Cardiac fibroblast (primary cell): ENCODE measurements around the gene SPTBN4.
"Not testable (repeated sequence)": the region's sequence is repeated elsewhere in the genome, so short reads cannot be mapped to it uniquely, and the experiment has no call there.

ENCODE experiments used
- DNase-seq, 2 donors: peaks; one replicate each; pipeline versions ENCODE4 v3.0.0 to v3.0.0-alpha.2; 2010; ENCODE audit warnings: low read depth in 2 of 2
- H3K4me3 ChIP-seq, 2 donors: replicated peaks in 1 of 2; 1 replicate in 1 of 2; 2 replicates in 1 of 2; pipeline ENCODE4 v1.5.1; 2011; ENCODE audit warnings: low read depth in 2 of 2, low read length in 2 of 2, mild to moderate bottlenecking in 2 of 2, moderate library complexity in 1 of 2
- TF ChIP-seq, protein P1 (sequence below): IDR thresholded peaks from one replicate; pipeline ENCODE4 v1.5.1; 2011; ENCODE audit warnings: low read depth, mild to moderate bottlenecking, low read length, inconsistent platforms

The SPTBN4 gene

DNA sequence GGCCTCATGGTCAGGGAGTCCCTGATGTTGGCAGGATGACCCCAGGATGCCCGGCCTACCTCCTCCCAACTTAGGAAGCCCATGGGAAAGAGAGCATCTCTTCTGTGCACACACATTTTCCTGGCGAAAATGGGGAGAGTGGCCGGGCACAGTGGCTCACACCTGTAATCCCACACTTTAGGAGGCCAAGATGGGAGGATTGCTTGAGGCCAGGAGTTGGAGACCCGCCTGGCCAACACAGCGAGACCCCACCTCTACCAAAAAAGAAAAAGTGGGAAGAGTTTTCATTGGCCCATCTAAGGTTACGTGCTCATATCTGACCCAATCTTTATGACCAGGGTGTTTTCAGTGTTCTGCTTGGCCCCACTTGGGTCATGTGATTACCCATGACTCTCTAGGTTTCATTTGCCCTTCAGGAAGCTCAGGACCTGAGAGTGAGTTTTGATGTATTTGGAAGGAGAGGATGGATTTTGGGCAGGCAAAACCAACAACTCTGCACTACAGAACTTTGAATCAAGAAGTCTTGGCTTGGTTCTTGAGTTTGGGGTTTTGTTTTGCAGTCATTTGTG is 76.3 kb downstream of the SPTBN4 start:
- H3K4me3 ChIP-seq: no peak overlapping the region
- no peak for DNase-seq
- TF ChIP-seq, protein P1, sequence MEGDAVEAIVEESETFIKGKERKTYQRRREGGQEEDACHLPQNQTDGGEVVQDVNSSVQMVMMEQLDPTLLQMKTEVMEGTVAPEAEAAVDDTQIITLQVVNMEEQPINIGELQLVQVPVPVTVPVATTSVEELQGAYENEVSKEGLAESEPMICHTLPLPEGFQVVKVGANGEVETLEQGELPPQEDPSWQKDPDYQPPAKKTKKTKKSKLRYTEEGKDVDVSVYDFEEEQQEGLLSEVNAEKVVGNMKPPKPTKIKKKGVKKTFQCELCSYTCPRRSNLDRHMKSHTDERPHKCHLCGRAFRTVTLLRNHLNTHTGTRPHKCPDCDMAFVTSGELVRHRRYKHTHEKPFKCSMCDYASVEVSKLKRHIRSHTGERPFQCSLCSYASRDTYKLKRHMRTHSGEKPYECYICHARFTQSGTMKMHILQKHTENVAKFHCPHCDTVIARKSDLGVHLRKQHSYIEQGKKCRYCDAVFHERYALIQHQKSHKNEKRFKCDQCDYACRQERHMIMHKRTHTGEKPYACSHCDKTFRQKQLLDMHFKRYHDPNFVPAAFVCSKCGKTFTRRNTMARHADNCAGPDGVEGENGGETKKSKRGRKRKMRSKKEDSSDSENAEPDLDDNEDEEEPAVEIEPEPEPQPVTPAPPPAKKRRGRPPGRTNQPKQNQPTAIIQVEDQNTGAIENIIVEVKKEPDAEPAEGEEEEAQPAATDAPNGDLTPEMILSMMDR: no peak

DNA sequence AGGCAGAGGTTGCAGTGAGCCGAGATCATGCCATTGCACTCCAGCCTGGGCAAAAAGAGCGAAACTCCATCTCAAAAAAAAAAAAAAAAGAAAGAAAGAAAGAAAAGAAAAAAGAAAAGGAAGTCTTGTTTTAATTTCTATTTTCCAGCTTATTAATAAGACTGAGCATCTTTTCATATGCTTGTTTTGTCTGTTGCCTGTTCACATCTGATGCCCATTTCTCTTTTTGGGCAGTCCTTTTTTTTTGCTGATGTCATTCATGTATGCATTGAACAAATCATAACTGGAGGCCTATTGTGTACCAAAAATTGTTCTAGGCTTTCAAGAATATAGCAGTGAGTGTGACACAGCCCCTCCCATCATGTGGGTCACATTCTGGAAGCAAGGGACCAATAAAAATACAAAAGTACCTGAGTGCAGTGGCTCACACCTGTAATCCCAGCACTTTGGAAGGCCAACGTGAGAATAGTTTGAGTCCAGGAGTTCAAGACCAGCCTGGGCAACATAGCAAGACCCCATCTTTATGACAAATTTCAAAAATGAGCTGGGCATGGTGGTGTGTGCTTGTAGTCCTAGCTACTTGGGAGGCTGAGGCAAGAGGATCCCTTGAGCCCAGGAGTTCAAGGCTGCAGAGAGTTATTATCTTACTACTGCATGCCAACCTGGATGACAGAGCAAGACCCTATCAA is 79.5 kb downstream of the SPTBN4 start:
- H3K4me3 ChIP-seq, DNase-seq: not testable (repeated sequence)

DNA sequence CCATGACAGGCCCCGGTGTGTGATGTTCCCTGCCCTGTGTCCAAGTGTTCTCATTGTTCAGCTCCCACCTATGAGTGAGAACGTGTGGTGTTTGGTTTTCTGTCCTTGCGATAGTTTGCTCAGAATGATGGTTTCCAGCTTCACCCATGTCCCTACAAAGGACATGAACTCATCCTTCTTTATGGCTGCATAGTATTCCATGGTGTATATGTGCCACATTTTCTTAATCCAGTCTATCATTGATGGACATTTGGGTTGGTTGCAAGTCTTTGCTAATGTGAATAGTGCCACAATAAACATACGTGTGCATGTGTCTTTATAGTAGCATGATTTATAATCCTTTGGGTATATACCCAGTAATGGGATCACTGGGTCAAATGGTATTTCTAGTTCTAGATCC is 80.4 kb downstream of the SPTBN4 start:
- not testable (repeated sequence) for DNase-seq

DNA sequence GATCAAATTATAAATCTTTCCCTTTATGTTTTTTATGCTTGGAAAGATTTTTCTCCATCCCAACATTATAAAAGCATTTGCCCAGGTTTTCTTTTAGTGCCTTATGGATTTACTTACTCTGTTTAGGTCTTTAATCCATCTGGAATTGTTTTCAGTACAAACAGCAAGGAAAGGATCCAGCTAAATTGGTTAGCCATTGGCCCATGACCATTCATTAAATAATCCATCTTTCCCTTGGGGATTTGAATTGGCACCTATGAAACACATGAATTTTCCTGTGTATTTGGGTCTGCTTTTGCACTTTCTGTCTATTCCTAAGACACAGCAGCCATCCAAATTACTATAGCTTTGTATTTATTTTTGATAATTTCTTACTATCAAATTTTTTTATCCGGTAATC is 81.0 kb downstream of the SPTBN4 start:
- TF ChIP-seq, protein P1: no peak
- DNase-seq: no peak
- H3K4me3 ChIP-seq: no peak overlapping the region

More for the DNA sequence above, 80.4 kb downstream of the SPTBN4 start:
- H3K4me3 ChIP-seq: not testable (repeated sequence)

DNA sequence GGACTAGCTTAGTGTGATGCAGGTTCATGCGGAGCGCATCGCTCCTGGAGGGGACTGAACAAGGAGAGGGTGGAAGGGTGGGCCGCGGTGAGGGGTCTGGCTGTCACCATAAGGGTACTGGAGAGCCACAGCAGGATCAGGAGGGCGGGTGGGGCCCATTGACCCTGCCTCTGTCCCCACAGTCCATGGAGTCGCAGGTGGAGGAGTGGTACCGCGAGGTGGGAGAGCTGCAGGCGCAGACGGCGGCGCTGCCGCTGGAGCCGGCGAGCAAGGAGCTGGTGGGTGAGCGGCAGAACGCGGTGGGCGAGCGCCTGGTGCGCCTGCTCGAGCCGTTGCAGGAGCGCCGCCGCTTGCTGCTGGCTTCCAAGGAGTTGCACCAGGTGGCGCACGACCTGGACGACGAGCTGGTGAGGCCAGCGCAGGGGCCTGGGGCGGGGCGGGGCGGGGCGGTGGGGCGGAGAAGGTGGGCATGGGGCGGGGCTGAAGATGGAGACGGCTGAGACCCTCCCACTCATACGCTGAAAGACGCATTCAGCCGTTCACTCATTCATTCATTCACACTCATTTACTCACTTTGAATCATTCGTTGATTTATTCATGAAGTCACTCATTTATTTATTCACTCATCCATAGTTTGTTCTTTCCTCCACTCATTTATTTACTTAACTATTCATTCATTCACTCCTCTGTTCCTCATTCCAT is 82.4 kb downstream of the SPTBN4 start:
- peak; percentile 45 to 53 for DNase-seq
- H3K4me3 ChIP-seq: no peak overlapping the region
- TF ChIP-seq, protein P1: peak; percentile 47

DNA sequence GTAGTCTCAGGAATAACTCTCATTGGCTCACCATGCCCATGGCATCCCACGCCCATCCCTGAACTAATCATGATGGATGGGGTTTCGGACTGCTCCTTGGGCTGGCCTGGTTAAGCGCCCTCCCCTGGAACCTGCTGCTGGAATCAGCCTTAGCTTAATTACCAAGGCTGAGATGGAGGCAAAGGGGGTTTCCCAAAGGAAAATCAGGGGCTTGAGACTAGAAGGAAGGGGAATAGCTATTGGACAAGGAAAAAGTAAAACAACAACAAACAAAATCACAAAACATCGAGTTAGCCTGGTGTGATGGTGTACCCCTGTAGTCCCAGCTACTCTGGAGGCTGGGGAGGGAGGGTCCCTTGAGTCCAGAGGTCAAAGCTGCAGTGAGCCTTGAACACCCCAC is 84.2 kb downstream of the SPTBN4 start:
- no peak overlapping the region for H3K4me3 ChIP-seq
- TF ChIP-seq, protein P1: no peak

DNA sequence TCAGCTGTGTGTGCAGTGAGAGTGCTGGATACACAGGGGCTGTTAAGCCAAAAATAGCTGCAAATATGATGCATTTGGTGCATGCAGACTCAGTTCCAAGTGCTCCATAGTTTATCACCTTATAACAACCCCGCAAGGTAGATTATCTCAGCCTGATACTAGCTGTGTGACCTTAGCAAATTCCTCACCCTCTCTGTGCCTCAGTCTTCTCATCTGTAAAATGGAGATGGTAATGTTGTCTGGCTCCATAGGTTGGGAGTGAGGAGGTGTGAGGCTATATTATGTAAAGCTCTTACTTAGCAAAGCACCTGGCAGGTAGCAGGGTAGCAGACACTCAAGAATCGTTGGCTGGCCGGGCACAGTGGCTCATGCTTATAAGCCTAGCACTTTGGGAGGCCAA is 86.0 kb downstream of the SPTBN4 start:
- no peak for DNase-seq
- TF ChIP-seq, protein P1: no peak
- no peak overlapping the region for H3K4me3 ChIP-seq

More for the DNA sequence above, 84.2 kb downstream of the SPTBN4 start:
- no peak for DNase-seq
